K562 (cell line): Measurements from ENCODE around the gene WNT16. TPM values are rescaled to one million over a fixed set of nuclear protein-coding genes. Genes with fewer than 3 reads are reported as not detected.

Experiments used
- MTF1 ChIP-seq: fragments of 250-450 bp; sonication (Bioruptor Pico); IDR thresholded peaks from 2 replicates; pipeline ENCODE4 v1.9.0; 2021; ENCODE audit warnings: moderate library complexity, mild to moderate bottlenecking, inconsistent platforms, borderline replicate concordance
- PHF21A ChIP-seq: fragments of 450-650 bp; IDR thresholded peaks from 2 replicates; pipeline ENCODE4 v1.6.1; 2017; ENCODE audit warnings: low read depth, borderline replicate concordance
- SMAD1 ChIP-seq: fragments of 150-350 bp; IDR thresholded peaks from 2 replicates; pipeline ENCODE4 v1.6.1; 2014; ENCODE audit warnings: low read length, low read depth; ENCODE audit not compliant: partially characterized antibody
- ZNF217 ChIP-seq: sonication (generic); formaldehyde crosslinking; IDR thresholded peaks from 2 replicates; pipeline ENCODE4 v1.8.0; 2022; ENCODE audit warnings: mild to moderate bottlenecking, missing genetic modification reagents
- polyA plus RNA-seq, 8 experiments: library from polyadenylated mRNA; depleted of rRNA in 4 of 8; stranded (reverse) in 5 of 8; unstranded in 3 of 8; fragments of >200 nt; fragmentation: Nextera tagmentation in 2 of 8; fragmentation: Illumina TruSeq in 1 of 8; extraction: Ambion mirVana in 2 of 8; extraction: Trizol in 1 of 8; gene quantifications; 2 replicates each; pipeline versions ENCODE4 v1.2.1 to v1.2.3, GENCODE V29; 2011 to 2014; ENCODE audit warnings: inconsistent platforms in 1 of 8, missing spikeins in 1 of 8
- total RNA-seq, 7 experiments: library from RNA; depleted of rRNA in 6 of 7; stranded (reverse); fragments of >200 nt in 6 of 7; fragmentation: Illumina TruSeq in 2 of 7; extraction: Trizol in 2 of 7; gene quantifications; 2 replicates each; pipeline versions ENCODE4 v1.2.1 to v1.2.3, GENCODE V29; 2011 to 2021; ENCODE audit warnings: low replicate concordance in 1 of 7
- TF ChIP-seq, protein P1 (sequence below), 2 experiments: IDR thresholded peaks in 1 of 2; conservative IDR thresholded peaks in 1 of 2; 2 replicates each; pipeline ENCODE4 v1.6.1; 2016; ENCODE audit warnings: low read depth in 2 of 2, mild to moderate bottlenecking in 1 of 2, missing compliant biosample characterization in 1 of 2, missing genetic modification characterization in 1 of 2, moderate library complexity in 1 of 2
- TF ChIP-seq, protein P2 (sequence below): fragments of 250-450 bp; sonication (Bioruptor Pico); IDR thresholded peaks from 2 replicates; pipeline ENCODE4 v1.5.0; 2021

The WNT16 gene
- total and polyA plus RNA-seq, 9 of the 15 experiments (the other 6 are each of a cell fraction or from before 2014, with no cell fraction given): 0.06 to 0.07 TPM; not detected in 7

DNA sequence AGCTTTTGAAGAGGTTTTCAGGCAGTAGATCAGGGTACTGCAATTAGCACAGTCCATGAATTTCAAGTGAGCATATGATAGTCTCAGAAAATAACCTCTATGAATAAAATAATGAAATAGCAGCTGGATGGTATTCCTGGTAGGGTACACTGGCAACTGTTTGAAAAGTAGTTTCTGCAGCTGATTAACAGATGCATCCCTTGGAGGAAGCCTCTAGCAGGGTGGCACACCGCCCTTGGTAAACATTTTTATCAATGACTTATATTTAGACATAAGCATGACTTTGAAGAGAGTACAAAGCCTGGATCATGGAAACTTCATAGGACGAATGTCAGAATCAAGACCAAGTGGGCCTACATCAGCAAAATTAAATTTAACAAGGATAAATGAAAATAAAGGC is 26.8 kb downstream of the WNT16 start (continued):
- TF ChIP-seq, protein P1, sequence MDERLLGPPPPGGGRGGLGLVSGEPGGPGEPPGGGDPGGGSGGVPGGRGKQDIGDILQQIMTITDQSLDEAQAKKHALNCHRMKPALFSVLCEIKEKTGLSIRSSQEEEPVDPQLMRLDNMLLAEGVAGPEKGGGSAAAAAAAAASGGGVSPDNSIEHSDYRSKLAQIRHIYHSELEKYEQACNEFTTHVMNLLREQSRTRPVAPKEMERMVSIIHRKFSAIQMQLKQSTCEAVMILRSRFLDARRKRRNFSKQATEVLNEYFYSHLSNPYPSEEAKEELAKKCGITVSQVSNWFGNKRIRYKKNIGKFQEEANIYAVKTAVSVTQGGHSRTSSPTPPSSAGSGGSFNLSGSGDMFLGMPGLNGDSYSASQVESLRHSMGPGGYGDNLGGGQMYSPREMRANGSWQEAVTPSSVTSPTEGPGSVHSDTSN (CRISPR knock-in tag; IDR thresholded peaks at IDR 0.05; ENCODE audit: low read depth): no peak
- TF ChIP-seq, protein P1 (tag; conservative IDR thresholded peaks at IDR 0.05; ENCODE audit: low read depth): no peak
- TF ChIP-seq MTF1 (CRISPR knock-in tag): no peak
- TF ChIP-seq, protein P2, sequence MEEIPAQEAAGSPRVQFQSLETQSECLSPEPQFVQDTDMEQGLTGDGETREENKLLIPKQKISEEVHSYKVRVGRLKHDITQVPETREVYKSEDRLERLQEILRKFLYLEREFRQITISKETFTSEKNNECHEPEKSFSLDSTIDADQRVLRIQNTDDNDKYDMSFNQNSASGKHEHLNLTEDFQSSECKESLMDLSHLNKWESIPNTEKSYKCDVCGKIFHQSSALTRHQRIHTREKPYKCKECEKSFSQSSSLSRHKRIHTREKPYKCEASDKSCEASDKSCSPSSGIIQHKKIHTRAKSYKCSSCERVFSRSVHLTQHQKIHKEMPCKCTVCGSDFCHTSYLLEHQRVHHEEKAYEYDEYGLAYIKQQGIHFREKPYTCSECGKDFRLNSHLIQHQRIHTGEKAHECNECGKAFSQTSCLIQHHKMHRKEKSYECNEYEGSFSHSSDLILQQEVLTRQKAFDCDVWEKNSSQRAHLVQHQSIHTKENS (CRISPR knock-in tag): no peak
- TF ChIP-seq PHF21A: no peak
- TF ChIP-seq SMAD1: no peak
- TF ChIP-seq ZNF217 (CRISPR knock-in tag): no peak
- TF ChIP-seq, all 486 proteins: peak for 0
